ENCODE data around the gene KCNC1. TPM values are rescaled to one million over a fixed set of nuclear protein-coding genes. Genes with fewer than 3 reads are reported as not detected.

KCNC1 gene
- total RNA-seq, 4 donors from 2014 or later, result 0.14 TPM; not detected in 3

- peaks cover 0 to 18% (median 15%) of the 10 kb centered on the region in 4 donors for H3K4me1 ChIP-seq
- H3K36me3 ChIP-seq, result no peaks in the 10 kb centered on the region
- peaks cover 76% of the 10 kb centered on the region for H3K27me3 ChIP-seq
- WGBS, 2 donors (ENCODE audit: low coverage in 1 of 2), result 54% methylated on average over 58 of the region's 102 CpGs; no CpG with 5 or more reads in 1 of the 2 donors
- no peak overlapping the region for H3K4me3 ChIP-seq
- H3K27ac ChIP-seq, result no peak overlapping the region
- in situ Hi-C loops (cut with MboI; ENCODE audit: low pct_ligation_motif_present in 1 of 4, low pct_unique_long_range_greater_than_20kb in 1 of 4, low sequenced_read_pairs in 3 of 4) (no loop called here), intact Hi-C loops (cut with DNase I; ENCODE audit: low total_unique reads) (no loop called here)
- DNase-seq, result no peak
- H3K9me3 ChIP-seq, result no peaks in the 10 kb centered on the region
- TF ChIP-seq CTCF (IDR thresholded peaks at IDR 0.05) (no peak), POLR2A (IDR thresholded peaks at IDR 0.05) (no peak), POLR2AphosphoS5 (IDR thresholded peaks at IDR 0.05) (no peak), EP300 (IDR thresholded peaks at IDR 0.05; ENCODE audit: low read depth) (no peak)
Observed at GRCh38 chr11:17735818-17736578, 1.4 kb downstream of the KCNC1 start.

- in situ Hi-C loops (cut with MboI; ENCODE audit: low pct_ligation_motif_present in 1 of 4, low pct_unique_long_range_greater_than_20kb in 1 of 4, low sequenced_read_pairs in 3 of 4), result no loop called here
- intact Hi-C loops (cut with DNase I; ENCODE audit: low total_unique reads), result no loop called here
- 52% methylated on average over 12 of the region's 12 CpGs; no CpG with 5 or more reads in 1 of the 2 donors for WGBS, 2 donors (ENCODE audit: low coverage in 1 of 2)
- no peak overlapping the region for H3K27ac ChIP-seq
- no peak overlapping the region for H3K4me3 ChIP-seq
- no peaks in the 10 kb centered on the region for H3K36me3 ChIP-seq
- DNase-seq, result no peak
- H3K27me3 ChIP-seq, result peaks cover 81% of the 10 kb centered on the region
- H3K9me3 ChIP-seq, result no peaks in the 10 kb centered on the region
- TF ChIP-seq POLR2A (IDR thresholded peaks at IDR 0.05), result no peak
- no peak for TF ChIP-seq EP300 (IDR thresholded peaks at IDR 0.05; ENCODE audit: low read depth)
- no peak for TF ChIP-seq POLR2AphosphoS5 (IDR thresholded peaks at IDR 0.05)
- no peak for TF ChIP-seq CTCF (IDR thresholded peaks at IDR 0.05)
- H3K4me1 ChIP-seq, result peaks cover 0 to 18% (median 15%) of the 10 kb centered on the region in 4 donors
Observed at GRCh38 chr11:17736579-17736893, 2.0 kb downstream of the KCNC1 start.

- intact Hi-C loops (cut with DNase I; ENCODE audit: low total_unique reads) (no loop called here), in situ Hi-C loops (cut with MboI; ENCODE audit: low pct_ligation_motif_present in 1 of 4, low pct_unique_long_range_greater_than_20kb in 1 of 4, low sequenced_read_pairs in 3 of 4) (no loop called here)
- TF ChIP-seq POLR2A (IDR thresholded peaks at IDR 0.05), result no peak
- no peak for TF ChIP-seq EP300 (IDR thresholded peaks at IDR 0.05; ENCODE audit: low read depth)
- TF ChIP-seq CTCF (IDR thresholded peaks at IDR 0.05), result no peak
- no peak for TF ChIP-seq POLR2AphosphoS5 (IDR thresholded peaks at IDR 0.05)
Observed at GRCh38 chr11:17736930-17737817, 2.6 kb downstream of the KCNC1 start.

More at GRCh38 chr11:17736930-17737817, 2.6 kb downstream of the KCNC1 start:
- no peak overlapping the region for H3K27ac ChIP-seq
- peaks cover 82% of the 10 kb centered on the region for H3K27me3 ChIP-seq
- WGBS, 2 donors (ENCODE audit: low coverage in 1 of 2), result 58 to 86% methylated on average over 1 to 15 of the region's 15 CpGs
- peaks cover 0 to 18% (median 15%) of the 10 kb centered on the region in 4 donors for H3K4me1 ChIP-seq
- no peak overlapping the region for H3K4me3 ChIP-seq
- no peaks in the 10 kb centered on the region for H3K9me3 ChIP-seq
- no peak for DNase-seq
- H3K36me3 ChIP-seq, result no peaks in the 10 kb centered on the region
